Dedifferentiated amniotic fluid mesenchymal stem cell (primary cell): ENCODE data around the gene DGLUCY.
"Not testable (repeated sequence)": the region's sequence is repeated elsewhere in the genome, so short reads cannot be mapped to it uniquely, and the experiment has no call there.

Source experiments
- DNase-seq: peaks from one replicate; pipeline ENCODE4 v3.0.0-alpha.2; 2016; ENCODE audit errors: extremely low spot score

The DGLUCY gene, protein sequence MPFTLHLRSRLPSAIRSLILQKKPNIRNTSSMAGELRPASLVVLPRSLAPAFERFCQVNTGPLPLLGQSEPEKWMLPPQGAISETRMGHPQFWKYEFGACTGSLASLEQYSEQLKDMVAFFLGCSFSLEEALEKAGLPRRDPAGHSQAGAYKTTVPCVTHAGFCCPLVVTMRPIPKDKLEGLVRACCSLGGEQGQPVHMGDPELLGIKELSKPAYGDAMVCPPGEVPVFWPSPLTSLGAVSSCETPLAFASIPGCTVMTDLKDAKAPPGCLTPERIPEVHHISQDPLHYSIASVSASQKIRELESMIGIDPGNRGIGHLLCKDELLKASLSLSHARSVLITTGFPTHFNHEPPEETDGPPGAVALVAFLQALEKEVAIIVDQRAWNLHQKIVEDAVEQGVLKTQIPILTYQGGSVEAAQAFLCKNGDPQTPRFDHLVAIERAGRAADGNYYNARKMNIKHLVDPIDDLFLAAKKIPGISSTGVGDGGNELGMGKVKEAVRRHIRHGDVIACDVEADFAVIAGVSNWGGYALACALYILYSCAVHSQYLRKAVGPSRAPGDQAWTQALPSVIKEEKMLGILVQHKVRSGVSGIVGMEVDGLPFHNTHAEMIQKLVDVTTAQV

DNA sequence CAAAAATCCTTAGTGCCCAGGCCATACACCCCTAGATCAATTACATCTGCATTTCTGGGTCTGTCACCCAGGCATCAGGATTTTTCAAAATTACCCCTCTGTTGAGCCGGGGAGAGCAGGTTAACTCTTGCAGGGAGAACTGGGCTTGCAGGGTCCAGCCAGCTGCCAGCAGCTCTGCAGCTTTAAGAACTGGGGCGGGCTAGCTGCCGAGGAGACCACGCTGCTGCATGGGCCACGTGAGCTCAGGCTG lies at the start of gene DGLUCY:
TSS of gene DGLUCY (plus strand) at position 245 of the 250 bp plus-strand sequence. CDS start 46,222 bp downstream, outside the sequence.
- peak; percentile 51 for DNase-seq

DNA sequence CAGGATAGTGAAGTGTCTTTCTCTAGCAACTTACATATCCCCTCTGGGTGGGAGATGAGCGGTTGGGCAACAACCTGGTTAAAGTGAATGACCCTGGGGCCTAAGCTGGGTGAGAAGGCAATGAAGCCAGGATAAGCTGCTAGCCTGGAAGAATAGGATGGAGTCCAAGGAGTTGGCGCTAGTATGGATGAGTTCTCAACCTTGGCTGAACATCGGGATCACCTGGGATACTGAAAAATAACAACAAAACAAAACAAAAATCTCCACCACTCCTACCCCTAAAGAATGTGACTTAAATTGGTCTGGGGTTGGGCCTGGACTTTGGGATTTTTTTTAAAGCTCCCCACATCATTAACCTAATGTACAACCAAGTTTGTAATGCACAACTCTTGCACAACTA lies 48.6 kb upstream of the DGLUCY start:
- no peak for DNase-seq

DNA sequence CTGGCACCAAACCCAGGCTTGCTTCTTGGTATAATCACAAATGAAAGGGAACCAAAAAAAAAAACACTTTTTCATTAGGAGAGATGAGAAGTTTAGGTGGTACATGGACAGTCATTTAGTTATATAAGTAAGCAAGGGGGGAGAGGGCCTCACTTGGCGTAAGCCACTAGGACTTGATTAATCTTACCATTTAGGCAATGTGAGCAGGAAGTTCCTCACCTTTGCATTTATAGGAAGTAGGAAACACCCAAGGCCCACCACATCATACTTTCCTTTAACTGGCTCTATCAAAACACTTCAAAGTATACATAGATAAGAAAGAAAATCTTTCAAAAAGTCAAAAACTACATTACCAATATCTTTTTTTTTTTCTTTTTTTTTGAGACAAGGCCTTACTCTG lies 46.7 kb upstream of the DGLUCY start:
- no peak for DNase-seq

DNA sequence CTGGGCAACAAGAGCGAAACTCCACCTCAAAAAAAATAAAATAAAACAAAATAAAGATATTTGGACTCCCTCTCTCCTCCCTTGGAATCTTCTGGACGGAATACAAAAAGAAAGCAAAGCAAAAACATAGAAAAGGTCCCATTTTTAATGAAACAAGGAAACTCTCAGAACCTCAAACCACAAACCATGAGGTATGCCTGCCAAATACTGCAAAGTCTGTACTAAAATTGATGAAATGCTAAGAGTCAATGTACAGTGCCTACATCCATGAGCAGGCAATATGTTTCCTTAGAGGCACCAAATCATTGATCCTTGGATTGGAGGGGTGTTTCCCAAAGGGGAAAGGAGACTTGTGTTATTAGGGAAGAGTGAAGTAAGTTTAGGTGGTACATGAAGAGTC lies 45.2 kb upstream of the DGLUCY start:
- no peak for DNase-seq

DNA sequence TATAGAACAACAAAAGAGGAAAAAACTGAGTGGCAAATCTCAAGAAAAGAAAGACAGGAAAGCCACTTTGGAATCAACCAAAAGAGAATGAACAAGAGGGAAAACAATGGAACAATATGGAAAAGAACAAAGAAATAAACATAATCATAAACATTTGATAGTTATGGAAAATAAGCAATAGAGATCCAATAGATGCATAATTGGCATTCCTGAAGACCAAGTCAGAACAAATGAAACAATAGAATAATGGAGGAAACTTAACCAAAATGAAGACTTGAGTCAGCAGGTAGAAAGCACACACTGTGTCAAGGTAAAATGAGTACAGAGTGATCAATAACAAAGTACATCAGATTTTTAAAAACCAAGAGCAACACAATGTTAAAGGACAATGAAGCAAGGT lies 43.3 kb upstream of the DGLUCY start:
- no peak for DNase-seq

DNA sequence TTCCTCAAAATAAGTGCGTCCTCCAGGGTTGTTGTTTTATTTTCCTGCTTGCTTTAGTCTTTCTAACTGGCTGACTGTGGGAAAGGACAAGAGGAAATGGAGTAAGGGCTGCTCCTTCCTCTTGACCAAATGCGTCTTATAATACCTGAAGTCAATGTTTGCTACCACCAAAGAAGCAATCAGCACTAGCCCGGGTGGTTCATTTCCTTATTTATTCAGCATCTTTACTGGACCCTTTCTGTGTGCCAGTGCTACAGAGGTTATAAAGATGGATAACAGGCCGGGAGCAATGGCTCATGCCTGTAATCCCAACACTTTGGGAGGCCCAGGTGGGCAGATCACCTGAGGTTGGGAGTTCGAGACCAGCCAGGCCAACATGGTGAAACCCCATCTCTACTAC lies 38.3 kb upstream of the DGLUCY start:
- no peak for DNase-seq

DNA sequence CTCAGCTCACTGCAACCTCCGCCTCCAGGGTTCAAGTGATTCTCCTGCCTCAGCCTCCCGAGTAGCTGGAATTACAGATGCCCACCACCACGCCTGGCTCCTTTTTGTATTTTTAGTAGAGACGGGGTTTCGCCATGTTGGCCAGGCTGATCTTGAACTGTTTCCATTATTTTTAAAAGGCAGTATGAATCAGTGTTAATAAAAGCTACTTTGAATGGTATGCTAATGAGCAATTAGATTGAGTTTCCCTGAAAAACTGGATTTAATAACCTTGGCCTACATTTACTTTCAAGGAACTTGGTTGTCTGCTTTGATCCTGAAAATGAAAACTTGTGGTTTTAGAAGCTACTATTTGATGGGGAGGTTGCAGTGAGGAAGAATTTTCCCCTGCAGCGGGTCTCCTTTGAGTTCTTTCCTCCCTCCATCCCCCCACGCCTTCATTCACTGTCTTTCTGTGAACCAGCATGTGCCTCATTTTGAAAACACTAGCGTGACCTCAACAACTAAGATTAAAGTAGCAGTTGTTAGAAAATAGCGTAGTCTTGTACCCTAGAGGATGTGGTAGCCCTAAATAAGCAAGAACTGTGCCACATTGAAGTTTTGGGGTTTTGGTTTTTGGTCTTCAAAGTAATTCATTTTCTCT lies 35.7 kb upstream of the DGLUCY start:
- DNase-seq: no peak

DNA sequence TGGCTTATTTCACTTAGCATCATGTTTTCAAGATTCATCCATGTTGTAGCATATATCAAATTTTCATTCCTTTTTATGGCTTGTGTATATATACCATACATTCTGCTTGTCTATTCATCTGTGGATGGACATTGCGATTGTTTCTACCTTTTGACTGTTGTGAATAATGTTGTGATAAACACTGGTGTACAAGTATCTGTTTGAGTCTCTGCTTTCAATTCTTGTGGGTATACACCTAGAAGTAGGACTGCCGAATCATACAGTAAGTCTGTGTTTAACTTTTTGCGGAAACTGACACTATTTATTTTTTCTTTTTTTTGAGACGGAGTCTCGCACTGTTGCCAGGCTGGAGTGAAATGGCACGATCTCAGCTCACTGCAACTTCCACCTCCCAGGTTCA lies 33.8 kb upstream of the DGLUCY start:
- no peak for DNase-seq

DNA sequence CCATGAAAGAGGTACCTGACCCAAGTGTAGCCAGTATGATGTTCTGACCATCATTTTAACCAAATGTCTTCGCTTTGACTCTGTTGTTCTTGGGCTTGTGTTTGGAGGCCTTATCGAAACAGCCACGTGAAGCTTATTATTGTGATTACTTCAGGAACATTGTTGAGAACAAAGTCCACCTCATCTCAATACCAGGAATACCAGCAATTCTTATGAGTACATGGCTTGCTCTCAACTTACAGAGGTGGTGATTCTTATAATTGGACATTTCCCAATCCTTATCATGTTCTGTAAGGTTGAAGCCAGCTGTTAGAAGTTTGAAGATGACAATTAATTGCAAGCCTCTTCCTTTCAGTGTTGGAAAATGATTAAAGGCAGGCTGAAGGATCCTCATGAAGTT lies 31.6 kb upstream of the DGLUCY start:
- DNase-seq: no peak

DNA sequence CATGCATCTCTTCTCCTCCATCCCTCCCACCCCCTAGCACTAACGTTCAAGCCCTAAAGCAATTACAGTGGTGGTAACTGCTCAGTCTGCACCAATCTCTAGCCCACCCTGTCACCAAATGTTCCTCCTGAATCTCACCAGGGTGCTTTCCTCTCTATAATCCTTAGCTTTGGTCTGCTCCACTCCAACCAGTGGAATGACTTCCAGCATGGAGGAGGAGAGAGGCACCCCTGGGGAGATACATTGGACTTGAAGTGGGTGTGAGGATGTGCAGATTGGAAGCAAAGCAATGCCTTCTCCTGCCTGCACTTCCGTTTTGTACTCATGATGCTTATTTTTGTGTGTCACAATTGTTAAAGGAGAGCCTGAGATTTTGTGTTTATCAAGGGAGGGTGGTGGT lies 29.4 kb upstream of the DGLUCY start:
- DNase-seq: no peak

DNA sequence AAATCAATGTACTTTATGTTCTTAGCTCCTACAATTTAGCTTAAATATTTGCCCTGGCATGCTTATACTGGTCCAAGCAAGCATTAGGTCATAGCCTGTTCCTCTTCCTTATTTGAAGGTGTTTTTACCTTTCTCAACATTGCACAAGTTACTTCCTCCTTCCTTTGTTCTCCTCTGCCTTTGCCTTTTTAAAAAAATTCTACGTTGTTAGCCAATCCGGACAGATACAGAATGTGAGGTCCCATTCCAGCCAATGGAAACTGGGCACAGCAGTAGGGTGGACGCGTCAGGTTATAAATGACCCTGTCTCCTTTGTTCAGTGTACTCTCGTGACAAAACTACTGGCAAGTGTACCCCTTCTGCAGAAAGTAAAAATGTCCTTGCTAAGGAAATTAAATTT lies 26.4 kb upstream of the DGLUCY start:
- not testable (repeated sequence) for DNase-seq

DNA sequence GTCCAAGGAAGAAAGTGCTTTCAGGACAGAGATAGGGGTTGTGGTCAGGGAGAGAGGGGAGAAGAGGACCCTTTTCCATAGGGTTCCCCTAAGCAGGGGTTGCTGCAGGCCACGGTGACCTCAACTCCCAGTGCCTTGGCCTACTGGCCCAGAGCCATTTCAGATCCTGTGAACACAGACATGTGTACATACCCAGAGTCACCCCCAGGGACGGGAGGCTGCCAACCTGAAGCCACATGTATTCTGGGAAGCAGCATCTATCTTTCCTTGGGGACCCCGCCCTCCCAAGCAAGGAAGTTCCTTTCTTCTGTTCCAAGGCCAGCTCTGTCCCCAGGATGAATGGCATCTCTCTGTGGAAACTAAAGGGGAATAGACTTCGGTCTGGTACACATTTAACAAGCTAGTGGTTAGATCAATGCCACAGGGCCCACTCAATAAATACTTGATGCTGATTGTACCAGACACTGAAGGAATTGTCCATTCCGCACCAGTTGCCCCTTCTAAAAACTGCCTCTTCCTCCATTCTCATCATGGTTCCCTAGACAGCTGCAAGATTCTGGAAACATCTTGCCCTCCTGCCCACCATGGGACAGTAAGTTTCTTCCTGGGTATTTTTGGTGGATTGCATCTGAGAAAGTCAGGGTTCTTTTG lies 25.2 kb upstream of the DGLUCY start:
- DNase-seq: no peak

DNA sequence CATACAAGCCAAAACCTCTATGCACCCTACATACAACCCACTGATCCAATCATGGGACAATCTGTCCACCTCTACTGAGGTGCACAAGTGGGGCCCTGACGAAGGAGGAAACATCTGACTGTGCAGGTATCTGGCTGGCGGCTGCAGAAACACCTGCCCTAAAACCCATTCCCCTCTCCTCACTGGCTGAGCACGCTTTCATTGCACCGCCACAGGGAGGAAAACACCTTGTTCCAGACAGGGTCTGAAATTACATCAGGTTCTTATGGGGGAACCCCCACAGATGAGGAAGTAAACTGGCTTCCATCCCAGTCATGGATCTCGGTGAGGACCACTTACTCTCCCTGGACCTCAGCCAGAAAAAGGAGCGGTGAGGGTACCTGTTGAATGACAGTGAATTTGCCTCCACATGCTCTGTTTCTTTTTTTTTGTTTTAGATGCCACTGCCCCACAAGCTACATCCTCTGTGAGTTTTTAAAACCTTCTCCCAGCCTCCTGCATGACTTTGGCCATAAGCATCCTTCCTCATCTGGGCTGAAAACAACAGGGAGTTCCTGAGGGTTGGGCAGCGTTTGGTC lies 23.8 kb upstream of the DGLUCY start:
- DNase-seq: no peak

DNA sequence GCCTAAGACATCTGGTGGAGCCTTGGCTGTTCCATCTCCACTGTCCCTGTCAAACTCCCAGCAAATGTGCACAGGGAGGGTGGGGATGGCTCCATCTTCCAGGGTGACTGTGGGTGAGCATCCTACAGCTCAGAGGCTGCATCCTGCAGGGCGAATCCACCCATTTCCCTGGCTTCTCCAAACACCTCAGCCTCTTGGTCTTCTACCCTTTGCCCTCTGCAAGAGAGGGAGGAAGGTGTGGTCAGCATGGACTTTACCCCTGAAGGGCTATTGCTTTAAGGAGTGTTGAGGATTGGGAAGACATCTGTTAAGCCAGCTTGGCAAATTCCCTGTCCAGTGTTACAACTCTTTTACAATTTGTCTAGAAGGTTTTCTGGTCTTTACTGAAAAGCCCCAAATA lies 23.1 kb upstream of the DGLUCY start:
- no peak for DNase-seq

DNA sequence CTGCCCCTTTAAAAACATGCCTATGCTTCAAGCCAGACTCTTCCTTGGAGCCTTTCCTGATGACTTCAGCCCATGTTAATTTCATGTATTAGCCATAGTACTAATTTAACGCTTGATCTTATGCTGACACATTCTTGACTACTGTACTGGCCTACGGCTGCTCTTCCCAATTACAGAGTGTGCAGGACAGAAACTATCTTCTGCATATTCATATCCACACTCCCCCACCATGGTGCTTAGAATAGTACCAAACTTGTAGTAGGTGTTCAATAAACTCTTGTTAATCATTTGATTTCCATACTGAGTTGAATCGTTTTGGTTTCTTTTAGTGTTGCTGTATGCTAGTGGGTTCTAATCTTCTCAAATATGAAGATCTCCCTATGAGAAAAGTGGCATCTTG lies 21.8 kb upstream of the DGLUCY start:
- DNase-seq: no peak

DNA sequence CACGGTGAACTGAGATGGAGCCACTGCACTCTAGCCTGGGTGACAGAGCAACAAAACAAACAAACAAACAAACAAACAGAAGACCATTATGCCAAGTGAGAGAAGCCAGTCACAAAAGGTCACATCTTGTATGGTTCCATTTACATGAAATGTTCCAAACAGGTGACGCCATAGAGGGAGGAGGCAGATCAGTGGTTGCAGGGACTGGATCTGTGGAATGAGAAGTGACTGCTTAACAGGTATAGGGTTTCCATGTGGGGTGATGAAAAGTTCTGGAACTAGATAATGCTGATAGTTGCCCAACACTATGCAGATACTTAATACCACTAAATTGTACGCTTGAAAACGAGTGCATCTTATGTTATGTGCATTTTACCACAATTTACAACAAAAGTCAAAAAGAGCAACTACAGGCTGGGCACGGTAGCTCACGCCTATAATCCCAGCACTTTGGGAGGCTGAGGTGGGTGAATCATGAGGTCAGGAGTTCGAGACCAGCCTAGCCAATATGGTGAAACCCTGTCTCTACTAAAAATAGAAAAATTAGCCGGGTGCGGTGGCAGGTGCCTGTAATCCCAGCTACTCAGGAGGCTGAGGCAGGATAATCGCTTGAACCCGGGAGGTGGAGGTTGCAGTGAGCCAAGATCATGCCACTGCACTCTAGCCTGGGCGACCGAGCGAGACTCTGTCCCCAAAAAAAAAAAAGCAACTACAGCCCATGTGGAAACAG lies 20.0 kb upstream of the DGLUCY start:
- DNase-seq: not testable (repeated sequence)

DNA sequence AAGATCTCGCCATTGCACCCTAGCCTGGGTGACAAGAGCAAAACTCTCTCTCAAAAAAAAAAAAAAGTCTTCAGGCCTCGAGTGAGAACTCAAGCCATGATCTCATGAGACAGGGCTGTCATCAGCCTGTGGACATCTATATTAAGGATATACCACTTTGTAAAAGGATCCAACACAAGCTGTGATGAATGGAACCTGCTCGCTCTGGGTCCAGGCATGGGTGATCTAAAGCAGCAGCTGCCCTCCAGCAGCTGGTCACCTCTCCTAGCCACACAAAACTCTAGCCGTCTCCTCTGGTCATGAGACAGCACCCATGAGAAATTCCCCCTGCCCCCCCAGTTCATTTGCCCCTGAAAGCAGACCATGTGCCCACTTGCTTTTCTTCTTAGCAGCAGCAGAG lies 19.1 kb upstream of the DGLUCY start:
- no peak for DNase-seq

DNA sequence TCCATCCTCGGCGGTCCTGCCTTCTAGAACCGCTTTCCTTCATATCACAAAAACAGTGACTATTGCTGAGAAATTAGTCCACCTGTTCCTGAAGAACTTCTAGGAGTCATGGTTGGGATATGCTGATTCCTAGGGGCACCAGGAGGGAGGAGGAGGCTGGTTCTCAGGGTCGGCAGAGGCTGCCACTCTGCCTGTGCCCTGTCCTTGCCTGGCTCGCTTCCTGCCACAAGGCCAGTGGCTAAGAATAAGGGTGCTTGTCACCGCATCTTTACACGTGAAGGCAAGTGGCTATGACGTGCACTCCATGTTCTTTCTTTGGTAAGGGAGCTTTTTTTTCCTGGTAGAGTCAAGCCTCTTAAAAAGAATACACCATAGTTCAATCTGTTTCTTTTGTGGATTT lies 18.7 kb upstream of the DGLUCY start:
- DNase-seq: no peak

DNA sequence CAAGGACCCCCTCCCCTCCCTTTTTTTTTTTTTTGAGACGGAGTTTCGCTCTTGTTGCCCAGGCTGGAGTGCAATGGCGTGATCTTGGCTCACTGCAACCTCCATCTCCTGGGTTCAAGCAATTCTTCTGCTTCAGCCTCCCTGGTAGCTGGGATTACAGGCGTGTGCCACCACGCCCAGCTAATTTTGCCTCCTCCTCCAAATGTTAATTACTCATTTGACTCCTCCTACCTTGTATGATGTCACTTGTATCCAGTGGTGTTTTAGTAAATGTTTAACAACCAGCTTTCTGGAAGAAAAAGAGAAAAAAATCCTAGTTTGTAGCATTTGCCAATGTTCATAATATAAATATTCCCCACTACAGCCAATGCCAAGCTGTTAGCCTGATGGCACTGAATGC lies 16.2 kb upstream of the DGLUCY start:
- DNase-seq: not testable (repeated sequence)

DNA sequence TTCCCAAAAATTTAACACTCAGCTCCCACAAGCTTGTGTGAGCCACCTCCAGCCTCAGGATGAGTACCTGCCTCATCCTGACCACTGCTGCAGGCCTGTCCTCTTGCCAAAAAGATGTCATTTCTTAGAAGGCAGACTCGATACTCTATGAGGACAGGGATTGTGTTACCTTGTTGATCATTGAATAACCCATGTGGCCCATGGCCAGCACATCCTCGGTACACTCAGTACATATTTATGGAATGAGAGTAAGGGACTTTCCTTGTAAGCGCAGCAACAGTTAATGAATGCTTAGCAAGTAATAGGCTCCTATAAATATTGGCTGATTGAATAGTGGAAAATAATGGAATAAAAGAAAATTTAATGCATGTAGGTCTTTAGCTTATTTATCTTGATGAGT lies 15.3 kb upstream of the DGLUCY start:
- no peak for DNase-seq

DNA sequence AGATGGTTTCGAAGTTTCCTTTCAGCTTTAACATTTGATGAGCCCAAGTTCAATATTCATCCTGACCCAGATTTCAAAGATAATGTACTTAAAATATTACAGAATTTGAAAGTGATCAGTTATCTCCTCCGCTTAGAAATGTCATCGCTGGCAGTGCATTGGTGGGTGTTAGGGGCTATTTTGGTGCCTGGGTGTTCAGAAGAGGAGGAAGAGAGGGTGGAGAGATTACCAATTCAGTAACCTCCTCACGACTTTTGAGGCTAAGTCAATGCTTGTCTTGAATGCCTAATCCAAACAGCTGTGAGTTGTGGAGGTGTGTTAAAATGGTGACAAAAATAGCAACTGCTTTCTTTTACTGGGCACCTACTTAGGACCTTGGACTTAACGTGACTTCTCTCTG lies 13.8 kb upstream of the DGLUCY start:
- DNase-seq: no peak

DNA sequence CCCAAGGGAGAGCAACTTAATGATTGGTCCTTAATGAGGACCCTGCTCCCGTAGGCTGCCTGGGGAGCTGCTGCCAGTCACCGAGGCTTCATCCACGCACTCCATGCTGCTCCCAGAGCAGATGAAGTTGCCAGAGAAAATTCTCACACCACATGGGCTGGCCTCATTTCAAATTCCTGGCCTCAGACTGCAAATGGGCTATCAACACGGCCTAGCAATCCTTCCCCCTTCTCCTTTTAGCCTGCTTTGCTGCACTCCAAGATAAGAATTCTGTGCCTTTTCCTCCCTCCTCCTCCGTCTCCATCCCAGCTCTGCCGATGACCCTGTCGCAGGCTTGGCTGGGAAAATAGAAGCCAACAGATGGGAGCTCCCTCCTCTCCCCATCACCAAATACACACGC lies 10.8 kb upstream of the DGLUCY start:
- no peak for DNase-seq
